Dermis microvascular lymphatic vessel endothelial cell (primary cell): ENCODE measurements around the gene KRTAP12-4. TPM values are rescaled to one million over a fixed set of nuclear protein-coding genes. Genes with fewer than 3 reads are reported as not detected.
"Not testable (repeated sequence)": the region's sequence is repeated elsewhere in the genome, so short reads cannot be mapped to it uniquely, and the experiment has no call there.

ENCODE experiments used
- DNase-seq, 2 donors: peaks; one replicate each; pipeline versions ENCODE4 v3.0.0 to v3.0.0-alpha.2; 2010; ENCODE audit warnings: low read depth in 2 of 2
- total RNA-seq: library from RNA; depleted of rRNA; stranded (reverse); fragments of >200 nt; gene quantifications from 2 replicates; pipeline ENCODE4 v1.2.1, GENCODE V29; 2014

The KRTAP12-4 gene
- total RNA-seq, 1 donor from 2014 or later = not detected

DNA sequence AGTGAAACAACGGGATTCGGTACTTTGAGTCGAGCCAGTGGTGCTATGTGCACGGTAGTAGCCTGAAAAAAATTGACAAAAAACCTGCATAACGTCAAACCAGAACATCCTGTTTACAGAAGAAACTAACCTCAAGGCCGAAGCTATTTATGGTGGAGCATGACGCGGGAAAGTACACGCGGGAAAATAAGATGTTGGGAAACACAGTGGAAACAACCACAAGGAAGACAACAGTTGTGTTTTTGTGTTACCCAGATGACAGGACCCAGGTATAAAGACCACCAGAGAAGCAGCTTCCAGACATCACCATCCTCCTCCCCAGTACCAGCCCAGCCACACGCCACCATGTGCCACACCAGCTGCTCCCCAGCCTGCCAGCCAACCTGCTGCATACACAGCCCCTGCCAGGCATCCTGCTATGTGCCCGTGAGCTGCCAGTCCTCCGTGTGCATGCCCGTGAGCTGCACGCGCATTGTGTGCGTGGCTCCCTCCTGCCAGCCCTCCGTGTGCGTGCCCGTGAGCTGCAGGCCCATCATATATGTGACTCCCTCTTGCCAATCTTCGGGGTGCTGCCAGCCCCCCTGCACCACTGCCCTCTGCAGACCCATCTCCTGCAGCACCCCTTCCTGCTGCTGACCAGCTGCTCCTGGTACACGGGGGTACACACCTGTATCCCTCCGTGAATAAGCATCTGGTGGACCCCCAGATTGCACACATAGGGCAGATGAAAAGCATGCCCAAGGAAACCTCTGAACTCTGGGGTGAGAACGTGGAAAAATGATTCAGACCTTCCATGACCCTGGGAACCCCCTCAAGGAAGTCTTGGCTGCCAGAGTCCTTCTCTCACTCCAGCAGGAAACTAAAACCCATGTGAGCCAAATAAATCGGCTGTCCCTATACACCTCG, 3.4 kb upstream of the KRTAP12-4 start, which contains the start of gene KRTAP12-3:
KRTAP12-3 (plus strand) TSS at position 298 of the 906 bp plus-strand sequence; CDS start at position 346, 48 bp downstream.
- DNase-seq = no peak

DNA sequence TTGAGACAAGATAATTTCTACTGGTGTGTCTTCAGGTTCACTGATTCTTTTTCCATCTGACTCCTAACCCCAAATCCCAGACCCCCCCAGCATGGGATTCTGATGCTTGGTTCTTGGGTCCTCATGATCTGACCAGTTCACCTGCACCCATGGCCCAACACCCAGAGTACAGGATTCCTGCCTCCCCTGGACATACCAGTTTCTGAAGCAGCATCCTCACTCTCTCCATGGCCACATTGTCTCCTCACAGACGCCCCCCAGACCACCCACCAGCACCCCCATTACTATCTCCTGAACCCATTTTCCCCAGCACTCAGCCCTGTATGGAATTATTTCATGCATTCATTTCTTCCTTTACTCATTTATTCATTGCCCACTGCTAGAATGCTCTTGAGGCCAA, 2.4 kb upstream of the KRTAP12-4 start:
- DNase-seq = no peak

DNA sequence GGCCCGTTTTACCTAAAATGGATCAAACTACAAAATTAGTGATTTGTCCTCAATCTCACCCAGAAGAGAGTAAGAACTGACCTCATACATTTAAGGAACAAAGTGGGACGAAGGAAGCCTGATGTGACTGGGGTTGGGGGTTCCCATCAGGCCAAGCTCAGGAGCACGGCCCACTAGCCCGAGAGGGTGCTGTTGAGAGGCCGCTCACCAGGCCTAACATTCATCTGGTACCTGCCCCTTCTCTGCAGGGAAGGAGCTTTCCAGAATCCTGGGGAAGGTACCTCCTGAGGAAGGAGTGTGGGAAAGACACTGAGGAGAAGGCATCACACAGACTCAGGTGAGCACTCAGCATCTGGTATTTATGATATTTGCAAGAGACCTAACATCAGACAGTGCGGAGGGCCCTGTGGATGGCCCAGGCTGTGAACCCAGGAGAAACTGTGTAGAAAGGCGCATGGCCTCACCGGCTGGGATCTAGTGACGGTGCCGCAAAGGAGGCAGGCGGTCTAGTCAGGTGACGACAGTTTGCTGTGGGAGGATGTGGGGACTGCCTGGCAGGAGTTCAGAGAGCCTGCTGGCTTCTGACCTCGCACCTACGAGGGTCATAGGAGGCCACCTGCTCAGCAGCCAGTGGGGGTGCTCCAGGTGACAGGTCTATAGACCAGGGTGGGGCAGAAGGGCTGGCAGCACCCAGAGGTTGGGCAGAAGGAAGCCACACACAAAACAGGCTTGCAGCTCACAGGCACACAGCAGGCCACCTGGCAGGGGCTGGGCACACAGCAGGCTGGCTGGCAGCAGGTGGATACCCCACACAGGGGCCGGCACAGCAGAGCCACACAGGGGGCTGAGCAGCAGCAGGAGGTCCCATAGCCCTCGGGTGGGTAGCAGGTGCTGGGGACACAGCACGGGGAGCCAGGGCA, 543 bp downstream of the KRTAP12-4 start:
- no peak for DNase-seq

DNA sequence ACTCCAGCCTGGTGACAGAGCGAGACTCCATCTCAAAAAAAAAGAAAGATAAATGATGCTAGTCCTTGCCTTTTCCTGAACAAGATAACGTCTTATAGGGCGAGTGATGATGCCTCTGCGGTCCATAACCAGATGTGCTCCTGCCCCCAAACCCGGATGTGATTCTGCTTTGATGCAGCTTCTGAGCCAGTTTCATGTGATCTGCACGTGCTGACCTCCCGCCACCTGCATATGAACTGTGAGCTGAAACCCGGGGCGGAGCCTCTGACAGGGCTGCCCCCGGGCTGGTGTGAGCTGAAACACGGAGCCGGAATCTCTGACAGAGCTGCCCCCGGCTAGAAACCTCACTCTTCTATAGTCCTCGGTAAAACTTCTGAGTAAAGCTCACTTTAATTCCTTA, 1.3 kb downstream of the KRTAP12-4 start:
- no peak for DNase-seq

DNA sequence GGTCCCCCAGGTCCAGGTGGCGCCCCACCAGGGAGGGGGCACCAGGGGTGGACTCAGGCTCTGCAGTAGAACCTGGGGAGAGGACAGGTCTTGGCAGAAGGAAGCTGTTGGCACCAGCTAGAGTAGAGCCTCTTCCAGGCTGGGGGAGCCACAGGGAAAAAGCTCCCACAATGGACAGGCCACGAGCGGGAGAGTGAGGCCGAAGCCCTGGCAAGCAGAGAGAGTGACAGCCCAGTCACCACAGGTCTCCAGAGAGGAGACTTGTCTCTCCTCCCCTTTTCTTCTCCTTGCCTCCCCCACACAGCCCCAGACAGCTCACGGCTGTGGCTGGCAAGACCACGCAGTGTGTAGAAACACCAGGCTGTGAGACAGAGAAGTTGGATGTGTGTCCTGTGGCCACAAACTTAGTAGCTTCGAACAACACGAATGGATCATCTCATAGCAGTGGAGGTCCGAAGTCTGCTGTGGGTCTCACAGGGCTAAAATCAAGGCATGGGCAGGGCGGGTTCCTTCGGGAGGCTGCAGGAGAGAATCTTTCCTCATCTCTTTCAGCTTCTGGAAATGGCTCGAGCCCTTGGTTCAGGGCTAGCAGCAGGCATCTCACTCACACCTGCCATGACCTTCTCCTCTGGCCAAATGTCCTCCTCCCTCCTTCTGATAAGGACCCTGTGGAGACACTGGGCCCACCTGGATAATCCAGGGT, 3.3 kb downstream of the KRTAP12-4 start:
- DNase-seq = no peak

DNA sequence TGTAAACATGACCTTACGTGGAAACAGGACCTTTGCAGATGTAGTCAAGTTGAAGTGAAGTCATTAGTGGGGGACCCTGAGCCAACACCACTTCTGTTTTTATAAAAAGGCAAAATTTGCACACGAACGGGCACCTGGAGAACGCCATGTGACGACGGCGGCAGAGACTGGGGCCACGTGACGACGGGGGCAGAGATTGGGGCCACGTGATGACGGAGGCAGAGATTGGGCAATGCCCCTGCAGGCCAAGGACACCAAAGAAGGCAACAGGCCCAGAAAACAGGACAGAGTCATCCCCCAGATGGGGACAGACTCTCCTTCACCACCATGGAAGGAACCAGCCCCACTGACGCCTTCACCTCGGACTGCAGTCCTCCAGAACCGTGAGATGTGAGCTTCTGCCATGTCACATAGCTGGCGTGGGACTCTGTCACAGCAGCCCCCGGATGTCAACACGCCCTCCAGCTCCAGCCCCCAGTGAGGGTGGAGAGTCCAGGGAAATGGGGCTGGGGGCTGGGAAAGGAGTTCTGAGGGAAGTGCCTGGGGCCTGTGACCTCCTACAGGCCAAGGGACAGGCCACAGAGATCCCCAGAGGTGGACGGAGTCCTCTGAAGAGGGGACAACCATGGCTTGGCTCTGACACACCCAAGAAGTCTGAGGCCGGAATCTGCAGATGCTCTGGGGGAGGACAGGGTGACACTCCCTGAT, 4.0 kb downstream of the KRTAP12-4 start:
- no peak for DNase-seq

DNA sequence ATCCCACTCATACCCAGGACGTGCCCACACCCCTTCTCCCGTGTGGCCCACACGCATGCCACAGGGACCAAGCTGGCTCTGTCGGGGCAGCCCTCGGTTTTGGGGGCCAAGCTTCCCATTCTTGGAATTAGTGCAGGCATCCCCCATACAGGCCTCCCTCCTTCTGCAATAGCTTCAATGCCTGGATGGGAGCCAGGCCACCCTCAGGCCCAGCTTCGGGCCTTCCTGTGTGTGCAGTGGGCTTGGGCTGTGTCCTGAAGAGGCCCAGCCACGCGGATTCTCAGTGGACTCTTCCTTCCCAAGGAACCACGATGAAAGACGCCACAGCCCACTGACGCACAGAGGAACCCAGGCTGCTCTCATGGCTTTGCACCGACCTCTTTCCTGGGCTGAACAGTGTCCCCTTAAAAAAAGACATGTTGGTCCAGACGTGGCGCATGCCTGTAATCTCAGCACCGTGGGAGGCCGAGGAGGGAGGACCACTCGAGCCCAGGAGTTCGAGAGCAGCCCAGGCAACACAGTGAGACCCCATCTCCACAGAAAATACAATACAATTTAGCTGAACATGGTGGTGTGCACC, 4.8 kb downstream of the KRTAP12-4 start:
- no peak for DNase-seq

DNA sequence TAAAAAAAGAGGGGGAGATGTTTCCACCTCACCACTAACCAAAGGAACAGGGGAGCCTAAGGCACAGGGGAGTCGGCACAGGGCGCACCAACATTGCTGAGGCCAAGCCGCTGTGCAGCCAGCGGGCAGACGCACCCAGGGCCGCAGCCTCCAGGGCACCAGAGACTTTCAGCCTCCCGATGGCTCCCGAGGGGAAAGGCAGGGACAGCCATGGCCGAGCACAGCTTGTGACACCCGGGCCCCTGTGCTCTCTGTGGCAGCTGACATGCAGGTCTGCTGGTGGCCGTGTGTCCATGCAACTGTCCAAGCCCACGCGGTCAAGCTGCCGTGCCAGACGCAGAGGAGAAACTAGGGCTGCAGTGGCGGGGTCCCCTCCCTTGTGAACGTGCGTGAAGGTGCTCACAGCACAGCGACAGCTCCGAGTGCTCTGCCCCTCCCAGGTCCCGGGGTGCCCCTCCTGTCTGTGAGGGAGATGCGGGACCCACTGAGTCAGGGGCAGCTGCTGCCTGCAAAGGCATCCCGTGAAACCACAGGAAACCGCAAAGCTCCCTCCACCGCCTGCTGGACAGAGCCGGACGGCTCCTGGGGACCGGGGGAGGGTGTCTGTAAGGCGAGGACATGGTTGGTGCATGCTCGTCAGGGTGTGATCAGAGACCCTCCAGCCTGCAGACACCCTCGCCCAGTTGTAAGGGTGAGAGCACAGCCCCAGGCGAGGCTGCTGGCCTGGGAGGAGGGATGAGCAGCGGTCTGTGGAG, 5.7 kb downstream of the KRTAP12-4 start:
- no peak for DNase-seq

DNA sequence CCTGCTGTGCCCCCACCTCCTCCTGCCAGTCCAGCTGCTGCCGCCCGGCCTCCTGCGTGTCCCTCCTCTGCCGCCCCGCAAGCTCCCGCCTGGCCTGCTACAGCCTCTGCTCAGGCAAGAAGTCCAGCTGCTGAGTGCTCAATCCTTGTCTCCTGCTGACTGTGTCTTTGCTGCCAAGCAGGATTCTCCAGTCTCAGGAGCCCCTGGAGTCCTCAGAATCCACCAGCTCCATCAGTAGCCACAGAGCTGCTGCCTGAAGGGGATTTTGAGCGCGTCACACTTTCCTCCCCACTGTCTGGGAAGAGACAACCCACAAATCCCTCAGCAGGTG, 7.3 kb downstream of the KRTAP12-4 start:
- no peak for DNase-seq

DNA sequence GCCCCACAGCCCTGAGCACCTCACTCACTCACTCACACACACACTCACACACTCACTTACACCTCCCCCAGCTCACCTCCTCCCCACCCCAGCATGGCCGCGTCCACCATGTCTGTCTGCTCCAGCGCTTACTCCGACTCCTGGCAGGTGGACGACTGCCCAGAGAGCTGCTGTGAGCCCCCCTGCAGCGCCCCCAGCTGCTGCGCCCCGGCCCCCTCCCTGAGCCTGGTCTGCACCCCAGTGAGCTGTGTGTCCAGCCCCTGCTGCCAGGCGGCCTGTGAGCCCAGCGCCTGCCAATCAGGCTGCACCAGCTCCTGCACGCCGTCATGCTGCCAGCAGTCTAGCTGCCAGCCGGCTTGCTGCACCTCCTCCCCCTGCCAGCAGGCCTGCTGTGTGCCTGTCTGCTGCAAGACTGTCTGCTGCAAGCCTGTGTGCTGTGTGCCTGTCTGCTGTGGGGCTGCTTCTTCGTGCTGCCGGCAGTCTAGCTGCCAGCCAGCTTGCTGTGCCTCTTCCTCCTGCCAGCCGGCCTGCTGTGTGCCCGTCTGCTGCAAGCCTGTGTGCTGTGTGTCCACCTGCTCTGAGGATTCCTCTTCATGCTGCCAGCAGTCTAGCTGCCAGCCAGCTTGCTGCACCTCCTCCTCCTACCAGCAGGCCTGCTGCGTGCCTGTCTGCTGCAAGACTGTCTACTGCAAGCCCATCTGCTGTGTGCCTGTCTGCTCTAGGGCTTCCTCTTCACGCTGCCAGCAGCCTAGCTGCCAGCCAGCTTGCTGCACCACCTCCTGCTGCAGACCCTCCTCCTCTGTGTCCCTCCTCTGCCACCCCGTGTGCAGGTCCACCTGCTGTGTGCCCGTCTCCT, 7.9 kb downstream of the KRTAP12-4 start, which contains the start of gene KRTAP10-11:
KRTAP10-11 (plus strand) TSS at position 49 of the 856 bp plus-strand sequence; CDS start at position 94, 45 bp downstream.
- DNase-seq = not testable (repeated sequence)

DNA sequence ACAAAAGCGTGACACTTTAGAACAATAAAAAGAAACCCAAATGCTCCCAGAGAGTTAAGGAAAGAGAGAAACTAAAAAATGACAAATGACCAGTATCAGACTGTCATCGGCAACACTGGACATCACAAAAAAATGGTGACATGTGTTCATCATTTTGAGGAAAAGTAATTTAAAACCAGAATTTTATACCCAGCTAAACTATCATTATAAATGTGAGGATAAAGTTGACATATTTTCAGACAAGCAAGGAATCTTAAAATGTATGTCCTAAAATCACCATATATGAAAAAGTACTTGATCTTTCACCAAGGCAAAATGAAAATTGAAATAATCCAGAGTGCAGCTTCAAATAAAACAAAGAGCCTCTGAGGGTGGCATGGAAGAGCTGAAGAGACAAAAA, 9.6 kb downstream of the KRTAP12-4 start:
- no peak for DNase-seq

DNA sequence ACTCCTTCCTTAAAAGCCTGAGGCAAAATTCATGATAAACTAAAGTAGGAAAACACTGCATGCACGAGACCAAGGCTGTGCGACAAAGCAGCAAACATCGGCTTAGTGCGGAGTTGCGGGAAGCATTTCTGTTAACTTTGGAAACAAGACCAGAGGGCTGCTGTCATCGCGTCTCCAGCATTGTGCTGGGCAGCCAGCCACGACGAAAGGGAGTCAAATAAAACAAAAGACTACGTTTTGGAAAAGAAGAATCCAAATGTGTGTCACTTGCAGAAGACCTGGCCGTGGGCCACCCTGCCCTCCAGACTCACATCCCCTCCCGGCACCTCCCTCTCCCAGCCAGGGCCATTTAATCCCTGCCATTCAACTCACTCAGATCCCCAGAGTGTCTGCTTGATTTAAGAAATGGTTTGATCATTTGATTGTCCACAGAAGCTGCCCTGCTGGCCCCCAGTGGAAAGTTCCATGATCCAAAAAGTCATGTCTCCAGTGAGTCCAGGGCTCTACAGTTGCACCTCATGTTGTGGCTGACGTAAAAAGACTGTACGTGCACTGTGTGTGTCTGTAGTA, 10.6 kb downstream of the KRTAP12-4 start:
- DNase-seq = no peak

DNA sequence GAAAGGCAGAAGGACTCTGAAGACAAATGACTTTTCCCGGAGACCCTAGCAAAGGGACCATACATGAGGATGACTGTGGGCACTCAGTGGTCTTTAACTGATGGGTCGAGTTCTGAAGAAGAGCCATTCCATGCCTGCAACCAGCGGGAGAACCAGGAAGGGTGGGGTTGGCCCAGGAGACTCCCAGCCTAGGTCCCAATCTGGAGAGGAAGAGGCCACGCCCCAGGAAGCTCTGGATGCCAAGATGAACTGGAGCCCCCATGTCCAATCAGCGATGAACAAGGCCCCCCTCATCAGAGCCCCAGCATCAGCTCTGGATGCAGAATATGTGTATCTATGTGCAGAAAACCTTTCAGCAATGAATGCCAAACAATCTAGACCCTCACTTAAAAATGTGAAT, 13.7 kb downstream of the KRTAP12-4 start:
- no peak for DNase-seq

DNA sequence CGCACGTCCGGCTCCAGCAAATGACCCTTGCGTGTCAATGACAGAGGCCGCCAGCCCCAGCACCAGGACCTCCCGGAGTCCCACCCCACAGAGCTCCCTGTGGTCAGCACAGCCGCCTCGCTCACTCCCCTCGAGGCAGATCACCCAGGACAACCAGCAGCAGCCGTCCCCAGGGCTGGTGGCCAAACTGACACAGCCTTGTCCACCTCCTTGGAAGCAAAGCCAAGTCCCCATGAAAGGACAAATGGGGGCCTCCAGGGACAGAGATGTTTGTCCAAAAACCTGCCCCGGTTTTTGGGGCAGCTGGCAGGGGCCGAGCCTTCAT, 15.2 kb downstream of the KRTAP12-4 start:
- DNase-seq = no peak

DNA sequence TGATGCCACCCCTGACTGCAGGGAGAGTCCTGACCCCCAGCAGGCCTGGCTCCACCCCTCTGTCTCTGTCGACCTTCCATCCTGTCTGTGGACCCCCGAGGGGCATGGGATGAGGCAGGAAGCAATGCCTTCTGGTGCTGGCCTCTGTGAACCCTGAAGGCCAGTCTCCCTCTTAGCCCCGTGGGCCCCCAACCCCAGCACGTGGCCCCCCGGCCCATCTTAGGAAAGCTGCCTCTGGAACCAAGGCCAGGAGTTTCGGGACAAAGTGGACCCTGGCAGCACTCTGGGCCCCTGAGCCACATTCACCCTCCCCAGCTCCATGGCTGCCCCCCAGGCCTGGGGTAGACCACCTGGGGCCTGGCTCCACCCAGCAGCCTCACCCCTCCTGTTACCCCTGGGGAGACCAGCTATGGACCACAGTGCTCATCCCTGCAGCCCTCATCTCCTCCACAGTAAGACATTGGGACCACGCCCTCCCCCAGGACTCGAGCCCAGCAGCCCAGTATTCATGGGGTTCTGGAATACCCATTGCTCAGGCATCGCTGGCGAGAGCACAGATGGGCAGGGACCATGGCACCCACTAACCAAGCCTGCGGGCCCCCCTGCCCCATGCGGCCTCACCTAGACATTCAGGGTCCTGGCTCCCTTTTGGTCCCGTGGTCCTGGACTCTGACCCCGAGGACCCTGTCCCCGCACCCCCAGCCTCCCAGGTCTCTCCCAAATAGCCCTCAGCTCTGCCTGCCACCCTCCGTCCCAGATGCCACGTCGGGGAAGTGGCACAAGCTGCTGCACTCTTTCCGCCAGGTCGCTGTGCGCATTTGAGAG, 15.7 kb downstream of the KRTAP12-4 start:
- DNase-seq = not testable (repeated sequence)

DNA sequence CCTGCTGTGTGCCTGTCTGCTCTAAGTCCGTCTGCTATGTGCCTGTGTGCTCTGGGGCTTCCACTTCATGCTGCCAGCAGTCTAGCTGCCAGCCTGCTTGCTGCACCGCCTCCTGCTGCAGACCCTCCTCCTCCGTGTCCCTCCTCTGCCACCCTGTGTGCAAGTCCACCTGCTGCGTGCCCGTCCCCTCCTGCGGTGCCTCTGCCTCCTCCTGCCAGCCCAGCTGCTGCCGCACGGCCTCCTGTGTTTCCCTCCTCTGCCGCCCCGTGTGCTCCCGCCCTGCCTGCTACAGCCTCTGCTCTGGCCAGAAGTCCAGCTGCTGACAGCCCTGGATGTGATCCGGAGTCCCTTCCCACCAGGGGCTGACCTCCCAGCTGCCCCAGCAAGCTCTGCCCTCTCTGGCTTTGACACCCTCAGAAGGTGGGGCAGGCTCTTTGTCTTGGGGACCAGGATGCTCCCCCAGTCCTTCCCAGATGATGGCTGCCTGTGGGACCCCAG, 16.6 kb downstream of the KRTAP12-4 start:
- DNase-seq = not testable (repeated sequence)

DNA sequence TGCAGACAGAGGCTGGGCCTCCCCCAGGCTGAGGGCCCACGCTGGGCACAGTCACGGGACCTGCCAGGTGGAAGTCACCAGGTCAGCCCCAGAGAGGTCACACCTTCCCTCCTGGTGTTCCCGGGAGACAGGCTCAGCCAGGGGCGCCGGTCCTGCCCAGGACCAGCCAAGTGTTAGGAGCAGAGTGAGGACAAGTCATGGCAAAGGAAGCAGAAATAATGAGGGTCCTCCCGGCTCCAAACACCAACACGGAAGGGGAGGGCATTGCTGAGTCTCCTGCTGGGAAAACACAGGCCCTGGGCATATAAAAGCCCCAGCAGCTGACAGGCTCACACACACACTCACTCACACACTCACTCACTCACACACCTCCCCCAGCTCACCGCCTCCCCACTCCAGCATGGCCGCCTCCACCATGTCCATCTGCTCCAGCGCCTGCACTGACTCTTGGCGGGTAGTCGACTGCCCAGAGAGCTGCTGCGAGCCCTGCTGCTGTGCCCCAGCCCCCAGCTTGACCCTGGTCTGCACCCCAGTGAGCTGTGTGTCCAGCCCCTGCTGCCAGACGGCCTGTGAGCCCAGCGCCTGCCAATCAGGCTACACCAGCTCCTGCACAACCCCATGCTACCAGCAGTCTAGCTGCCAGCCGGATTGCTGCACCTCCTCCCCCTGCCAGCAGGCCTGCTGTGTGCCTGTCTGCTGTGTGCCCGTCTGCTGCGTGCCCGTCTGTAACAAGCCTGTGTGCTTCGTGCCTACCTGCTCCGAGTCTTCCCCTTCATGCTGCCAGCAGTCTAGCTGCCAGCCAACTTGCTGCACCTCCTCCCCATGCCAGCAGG, 17.2 kb downstream of the KRTAP12-4 start, which contains the start of gene KRTAP10-10:
KRTAP10-10 (plus strand) TSS at position 339 of the 833 bp plus-strand sequence; CDS start at position 401, 62 bp downstream.
- DNase-seq = no peak
